SHP77 treated with DMSO at 0.1 percent for 48 hours (cell line): Measurements from ENCODE around the gene KLF1.
A peak's percentile ranks its signal among the peaks of the same experiment; 100 is the strongest.
"Not testable (repeated sequence)": the region's sequence is repeated elsewhere in the genome, so short reads cannot be mapped to it uniquely, and the experiment has no call there.

Source experiments
- DNase-seq: peaks from one replicate; lab custom pipeline; 2025; lab: John Stamatoyannopoulos, UW

KLF1 gene

GRCh38 chr19:12890787-12891552, 4.0 kb upstream of the KLF1 start, which contains the start of gene GCDH:
GCDH (plus strand) TSS chr19:12891160; CDS start chr19:12891305, 145 bp downstream.
- DNase-seq = peak; percentile 96

- not testable (repeated sequence) for DNase-seq
Measured at GRCh38 chr19:12890299-12890786, 3.3 kb upstream of the KLF1 start.

- DNase-seq = no peak
Measured at GRCh38 chr19:12888006-12888603, 1.1 kb upstream of the KLF1 start.

GRCh38 chr19:12886651-12886968, 391 bp downstream of the KLF1 start:
- no peak for DNase-seq

GRCh38 chr19:12885749-12886650, 1.0 kb downstream of the KLF1 start:
- no peak for DNase-seq

- DNase-seq = peak; percentile 50
Measured at GRCh38 chr19:12884926-12885748, 1.9 kb downstream of the KLF1 start.

GRCh38 chr19:12884627-12884925, 2.4 kb downstream of the KLF1 start:
- DNase-seq = no peak

- DNase-seq = no peak
Measured at GRCh38 chr19:12884202-12884601, 2.8 kb downstream of the KLF1 start.

- DNase-seq = no peak
Measured at GRCh38 chr19:12882589-12882988, 4.4 kb downstream of the KLF1 start.

GRCh38 chr19:12881172-12881808, 5.7 kb downstream of the KLF1 start, which contains the start of gene DNASE2:
DNASE2 (minus strand) TSS chr19:12881449; CDS start chr19:12881375, 74 bp downstream.
- peak; percentile 83 for DNase-seq

- DNase-seq = no peak
Measured at GRCh38 chr19:12880551-12881171, 6.3 kb downstream of the KLF1 start.

- DNase-seq = no peak
Measured at GRCh38 chr19:12875086-12875485, 11.9 kb downstream of the KLF1 start.

- no peak for DNase-seq
Measured at GRCh38 chr19:12873891-12874745, 12.9 kb downstream of the KLF1 start.

- DNase-seq = peak; percentile 19
Measured at GRCh38 chr19:12872941-12873890, 13.8 kb downstream of the KLF1 start.

GRCh38 chr19:12872255-12872654, 14.7 kb downstream of the KLF1 start:
- no peak for DNase-seq

- no peak for DNase-seq
Measured at GRCh38 chr19:12871681-12872080, 15.3 kb downstream of the KLF1 start.

- DNase-seq = no peak
Measured at GRCh38 chr19:12868540-12869112, 18.4 kb downstream of the KLF1 start.
